ENCODE results near the gene SLC13A5. TPM values are rescaled to one million over a fixed set of nuclear protein-coding genes. Genes with fewer than 3 reads are reported as not detected.

SLC13A5 gene
- total and polyA plus RNA-seq, 2 donors (not counting 1 experiment from before 2014, with no cell fraction given): not detected

GRCh38 chr17:6702567-6703215 is 10.5 kb downstream of the SLC13A5 start:
- no peak for DNase-seq
- Histone ChIP-seq H3K9me3 (ENCODE audit: control extremely low read depth in 1 of 3, control insufficient read depth in 2 of 3, insufficient read depth in 1 of 3, low read length in 2 of 3) (no peaks in the 10 kb centered on the region), H3K4me3 (ENCODE audit: control extremely low read depth in 1 of 5, extremely low read depth in 1 of 5, insufficient read depth in 1 of 5, low read depth in 2 of 5, low read length in 4 of 5) (no peak overlapping the region), H3K9ac (ENCODE audit: low read length) (no peak overlapping the region), H2AFZ (ENCODE audit: insufficient read depth, low read depth, low read length, poor library complexity, severe bottlenecking) (no peak overlapping the region), H3K27me3 (replicated peaks in 1 of 4; ENCODE audit: control extremely low read depth in 1 of 4, control insufficient read depth in 3 of 4, insufficient read depth in 4 of 4, low read length in 3 of 4) (peaks cover 0 to 3% (median 1%) of the 10 kb centered on the region in 4 experiments), H4K20me1 (ENCODE audit: control insufficient read depth, insufficient read depth, low read length, poor library complexity, severe bottlenecking) (no peaks in the 10 kb centered on the region), H3K4me1 (ENCODE audit: control insufficient read depth in 2 of 2, insufficient read depth in 2 of 2, low read length in 2 of 2) (no peaks in the 10 kb centered on the region), H3K27ac (ENCODE audit: low read length in 2 of 2) (no peak overlapping the region), H3K36me3 (replicated peaks in 1 of 2; ENCODE audit: control extremely low read depth in 1 of 2, control insufficient read depth in 1 of 2, extremely low read depth in 1 of 2, insufficient read depth in 2 of 2, low read length in 1 of 2) (no peaks in the 10 kb centered on the region), H3K4me2 (replicated peaks; ENCODE audit: low read depth, low read length, poor library complexity, severe bottlenecking) (no peak overlapping the region), H3K79me2 (ENCODE audit: control insufficient read depth, insufficient read depth, low read length) (no peaks in the 10 kb centered on the region)
- intact Hi-C loops (cut with micrococcal nuclease): loop anchor here (5.0 kb wide), 1 partner anchor 230 kb away; no protein-coding TSS in a partner anchor
- Mint-ChIP-seq H3K9me3 (ENCODE audit: insufficient read depth) (no peaks in the 10 kb centered on the region), H3K4me1 (peaks cover 3% of the 10 kb centered on the region), H3K4me3 (no peak overlapping the region), H3K27ac (no peak overlapping the region), H3K27me3 (peaks cover 25% of the 10 kb centered on the region)
- 91% methylated on average over 15 of the region's 16 CpGs for WGBS (ENCODE audit: insufficient coverage)
- CTCF ChIA-PET: interaction anchor here (4.1 kb wide), 1 partner anchor 230 kb away, joined by 24 read pairs; no protein-coding TSS in a partner anchor
- POLR2A ChIA-PET: interaction anchor here (1.0 kb wide), 1 partner anchor 32 kb away, joined by 3 read pairs; no protein-coding TSS in a partner anchor
- ATAC-seq (ENCODE audit: low read depth): no peak
- no peak for TF ChIP-seq EZH2 (IDR thresholded peaks at IDR 0.05; ENCODE audit: borderline replicate concordance, insufficient read depth, low read depth, low read length, poor library complexity, severe bottlenecking)
- TF ChIP-seq CTCF (IDR thresholded peaks at IDR 0.05): no peak

DNA sequence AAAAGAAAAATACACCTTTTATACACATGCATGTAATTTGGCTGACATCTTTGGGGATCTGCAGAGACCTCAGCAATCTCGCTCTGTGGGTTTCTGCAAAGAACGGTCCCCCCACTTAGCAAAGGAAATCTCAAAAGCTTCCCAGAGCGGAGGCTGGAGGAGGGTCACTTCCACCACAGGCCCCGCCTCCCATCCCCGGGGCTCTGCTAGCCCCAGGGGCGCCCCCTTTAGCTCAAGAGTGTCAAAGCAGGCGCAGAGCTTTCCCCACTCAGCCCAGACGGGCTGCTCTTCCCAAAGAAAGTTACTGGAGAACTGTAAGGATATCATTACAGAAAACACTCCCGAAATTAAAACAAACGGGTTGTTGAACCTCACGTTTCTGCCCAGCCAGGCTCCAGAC is 11.4 kb downstream of the SLC13A5 start:
- Mint-ChIP-seq H3K4me3 (no peak overlapping the region), H3K27ac (no peak overlapping the region), H3K4me1 (peaks cover 3% of the 10 kb centered on the region), H3K27me3 (peaks cover 21% of the 10 kb centered on the region), H3K9me3 (ENCODE audit: insufficient read depth) (no peaks in the 10 kb centered on the region)
- peak; percentile 57 for ATAC-seq (ENCODE audit: low read depth)
- H4K20me1 ChIP-seq (ENCODE audit: control insufficient read depth, insufficient read depth, low read length, poor library complexity, severe bottlenecking): no peaks in the 10 kb centered on the region
- no peak overlapping the region for H3K9ac ChIP-seq (ENCODE audit: low read length)
- H3K4me2 ChIP-seq (replicated peaks; ENCODE audit: low read depth, low read length, poor library complexity, severe bottlenecking): no peak overlapping the region
- DNase-seq: peak; percentile 34
- no peaks in the 10 kb centered on the region for H3K36me3 ChIP-seq (replicated peaks in 1 of 2; ENCODE audit: control extremely low read depth in 1 of 2, control insufficient read depth in 1 of 2, extremely low read depth in 1 of 2, insufficient read depth in 2 of 2, low read length in 1 of 2)
- H3K4me3 ChIP-seq (ENCODE audit: control extremely low read depth in 1 of 5, extremely low read depth in 1 of 5, insufficient read depth in 1 of 5, low read depth in 2 of 5, low read length in 4 of 5): no peak overlapping the region
- ChIA-PET POLR2A (no interaction called here), CTCF (interaction anchor here (0.6 to 4.1 kb wide), 4 partner anchors 12 to 229 kb away, joined by 3 to 24 read pairs (median 4); no protein-coding TSS in a partner anchor)
- peaks cover 0 to 3% (median 1%) of the 10 kb centered on the region in 4 experiments for H3K27me3 ChIP-seq (replicated peaks in 1 of 4; ENCODE audit: control extremely low read depth in 1 of 4, control insufficient read depth in 3 of 4, insufficient read depth in 4 of 4, low read length in 3 of 4)
- no peaks in the 10 kb centered on the region for H3K79me2 ChIP-seq (ENCODE audit: control insufficient read depth, insufficient read depth, low read length)
- no peaks in the 10 kb centered on the region for H3K4me1 ChIP-seq (ENCODE audit: control insufficient read depth in 2 of 2, insufficient read depth in 2 of 2, low read length in 2 of 2)
- WGBS (ENCODE audit: insufficient coverage): 13% methylated on average over 8 of the region's 11 CpGs
- H3K9me3 ChIP-seq (ENCODE audit: control extremely low read depth in 1 of 3, control insufficient read depth in 2 of 3, insufficient read depth in 1 of 3, low read length in 2 of 3): no peaks in the 10 kb centered on the region
- TF ChIP-seq EZH2 (IDR thresholded peaks at IDR 0.05; ENCODE audit: borderline replicate concordance, insufficient read depth, low read depth, low read length, poor library complexity, severe bottlenecking): no peak
- peak; percentile 37 for TF ChIP-seq CTCF (IDR thresholded peaks at IDR 0.05)
- peak overlapping the region; percentile 36 for H2AFZ ChIP-seq (ENCODE audit: insufficient read depth, low read depth, low read length, poor library complexity, severe bottlenecking)
- intact Hi-C loops (cut with micrococcal nuclease): loop anchor here (5.0 kb wide), 1 partner anchor 229 kb away; no protein-coding TSS in a partner anchor
- H3K27ac ChIP-seq (ENCODE audit: low read length in 2 of 2): no peak overlapping the region

Data from B cell (primary cell).